HEK293 (cell line): ENCODE measurements around the gene KCNC4.

Experiments
- BCL11B ChIP-seq: fragments of 450-650 bp; formaldehyde crosslinking; IDR thresholded peaks from 2 replicates; pipeline ENCODE4 v1.5.1; 2016; ENCODE audit warnings: low read depth, missing biosample characterization, missing genetic modification characterization
- CTCF ChIP-seq: fragments of 450-650 bp; formaldehyde crosslinking; IDR thresholded peaks from 2 replicates; pipeline ENCODE4 v1.5.1; 2016; ENCODE audit warnings: missing biosample characterization, missing genetic modification characterization
- GLIS2 ChIP-seq: fragments of 450-650 bp; formaldehyde crosslinking; IDR thresholded peaks from 2 replicates; pipeline ENCODE4 v1.5.1; 2016; ENCODE audit warnings: missing biosample characterization, missing genetic modification characterization
- REST ChIP-seq: fragments of 450-650 bp; formaldehyde crosslinking; IDR thresholded peaks from 2 replicates; pipeline ENCODE4 v1.5.1; 2016; ENCODE audit warnings: missing biosample characterization, missing genetic modification characterization
- ZBTB44 ChIP-seq: fragments of 450-650 bp; IDR thresholded peaks from 2 replicates; pipeline ENCODE4 v1.5.1; 2018; ENCODE audit warnings: missing biosample characterization, mild to moderate bottlenecking, missing genetic modification characterization

GRCh38 chr1:110209715-110210603, at the start of gene KCNC4:
- TF ChIP-seq GLIS2 (tag by site-specific recombination) (peak; percentile 79; the same call in 1 of the 2 replicates), ZBTB44 (tag by site-specific recombination) (no peak), BCL11B (tag by site-specific recombination) (peak; percentile 91), REST (no peak), CTCF (tag by site-specific recombination) (no peak)
